ENCODE measurements around the gene SDC4. TPM values are rescaled to one million over a fixed set of nuclear protein-coding genes. Genes with fewer than 3 reads are reported as not detected.

The SDC4 gene, protein sequence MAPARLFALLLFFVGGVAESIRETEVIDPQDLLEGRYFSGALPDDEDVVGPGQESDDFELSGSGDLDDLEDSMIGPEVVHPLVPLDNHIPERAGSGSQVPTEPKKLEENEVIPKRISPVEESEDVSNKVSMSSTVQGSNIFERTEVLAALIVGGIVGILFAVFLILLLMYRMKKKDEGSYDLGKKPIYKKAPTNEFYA
- 98.7 to 125 TPM (median 105 TPM) in 5 replicates for total RNA-seq (2022; extraction: Qiagen RNA extraction)

DNA sequence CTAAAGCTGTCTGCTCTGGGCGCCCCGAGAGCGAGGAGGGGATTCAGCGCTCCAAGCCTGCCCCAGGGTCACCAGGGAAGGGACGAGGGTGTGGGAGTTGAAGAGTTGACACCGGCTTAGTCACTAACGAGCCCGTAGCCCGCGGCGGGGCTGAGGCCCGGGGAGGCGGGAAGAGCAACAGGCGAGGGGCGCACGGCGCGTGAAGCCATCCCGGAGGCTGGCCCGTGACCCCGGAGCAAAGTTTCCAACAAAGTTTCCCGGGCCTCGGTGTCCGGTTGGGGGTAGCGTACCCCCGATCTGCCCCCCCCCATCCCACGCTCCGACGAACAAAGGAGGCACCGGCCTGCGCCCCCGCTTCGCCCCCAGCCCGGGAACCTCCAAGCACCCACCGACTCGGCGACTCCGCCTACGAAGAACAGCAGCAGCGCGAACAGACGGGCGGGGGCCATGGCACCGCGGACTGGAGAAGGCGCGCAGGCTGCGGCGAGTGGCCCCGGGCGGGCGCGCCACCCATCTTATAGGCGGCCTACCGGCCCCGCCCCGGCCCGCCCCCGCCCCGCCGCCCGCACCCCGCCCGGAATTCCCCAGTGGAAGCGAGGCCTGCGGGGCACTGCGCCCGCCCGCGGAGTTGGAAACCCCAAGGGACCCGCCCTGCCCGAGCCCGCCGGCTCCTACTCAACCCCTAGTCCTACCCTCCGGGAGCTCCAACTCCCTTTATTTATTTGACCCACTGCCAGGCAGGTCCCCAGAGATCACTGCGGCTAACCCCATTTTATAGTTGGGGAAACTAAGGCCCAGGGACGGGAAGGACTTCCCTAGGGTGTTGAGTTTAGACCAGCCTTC, at the start of gene SDC4:
TSS of gene SDC4 (minus strand) at position 489 of the 843 bp plus-strand sequence. CDS start at position 449, 40 bp downstream.

DNA sequence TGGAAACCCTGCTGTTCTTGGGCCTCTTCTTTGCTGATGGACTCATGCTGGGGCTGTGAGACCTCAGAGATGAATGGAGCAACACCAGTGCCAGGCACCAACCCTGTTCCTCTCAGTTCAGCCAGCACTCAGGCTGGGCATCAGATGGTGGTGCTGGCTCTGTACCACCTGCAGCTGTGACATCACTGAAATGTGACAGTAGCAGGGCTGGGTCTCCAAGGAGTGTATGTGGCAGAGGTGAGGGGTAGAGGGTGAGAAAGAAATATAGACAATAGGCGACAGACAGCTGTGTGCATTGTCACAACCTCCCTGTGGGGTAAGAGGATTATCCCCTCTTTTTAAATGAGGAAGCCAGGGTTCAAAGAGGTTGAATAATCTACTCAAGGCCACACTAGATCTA, 30.0 kb upstream of the SDC4 start, which contains the start of gene TP53TG5:
TSS of gene TP53TG5 (minus strand) at position 135 of the 400 bp plus-strand sequence. CDS start at position 46, 89 bp downstream.

DNA sequence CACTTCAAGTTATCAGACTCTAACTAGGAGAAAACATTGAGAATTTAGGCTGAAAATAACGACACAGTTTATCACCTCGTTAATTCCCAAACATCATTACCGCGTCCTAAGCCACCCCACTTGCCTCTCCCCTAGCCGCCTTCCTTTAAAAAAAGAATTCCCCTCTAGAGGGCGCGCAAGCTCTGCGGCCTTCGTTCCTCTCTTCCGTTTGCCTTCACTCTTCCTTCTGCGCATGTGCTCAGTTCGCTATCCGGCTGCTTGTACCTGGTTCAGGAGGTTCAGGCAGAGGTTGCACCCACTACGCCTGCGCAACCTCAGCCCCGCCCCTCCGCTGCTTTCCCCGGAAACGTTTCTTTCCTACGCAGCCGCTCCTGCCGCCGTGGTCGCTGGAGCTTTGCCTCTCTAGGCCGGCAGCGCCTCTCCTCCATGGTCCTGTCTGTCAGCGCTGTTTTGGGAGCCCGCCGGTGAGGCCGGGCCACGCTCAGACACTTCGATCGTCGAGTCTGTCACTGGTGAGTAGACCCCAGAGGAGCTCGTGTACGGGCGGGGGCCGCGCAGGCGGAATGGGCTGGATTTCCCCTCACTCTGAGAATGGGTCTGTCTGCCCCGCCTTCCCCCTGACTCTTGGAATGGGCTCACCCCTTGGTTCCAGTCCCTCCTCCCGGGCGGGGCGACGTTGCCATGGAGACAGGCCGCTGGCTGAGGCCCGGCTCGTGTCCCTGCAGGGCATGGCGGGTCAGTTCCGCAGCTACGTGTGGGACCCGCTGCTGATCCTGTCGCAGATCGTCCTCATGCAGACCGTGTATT, 14.8 kb upstream of the SDC4 start, which contains the start of gene SYS1:
TSS of gene SYS1 (plus strand) at position 353 of the 807 bp plus-strand sequence. CDS start at position 729, 376 bp downstream.

DNA sequence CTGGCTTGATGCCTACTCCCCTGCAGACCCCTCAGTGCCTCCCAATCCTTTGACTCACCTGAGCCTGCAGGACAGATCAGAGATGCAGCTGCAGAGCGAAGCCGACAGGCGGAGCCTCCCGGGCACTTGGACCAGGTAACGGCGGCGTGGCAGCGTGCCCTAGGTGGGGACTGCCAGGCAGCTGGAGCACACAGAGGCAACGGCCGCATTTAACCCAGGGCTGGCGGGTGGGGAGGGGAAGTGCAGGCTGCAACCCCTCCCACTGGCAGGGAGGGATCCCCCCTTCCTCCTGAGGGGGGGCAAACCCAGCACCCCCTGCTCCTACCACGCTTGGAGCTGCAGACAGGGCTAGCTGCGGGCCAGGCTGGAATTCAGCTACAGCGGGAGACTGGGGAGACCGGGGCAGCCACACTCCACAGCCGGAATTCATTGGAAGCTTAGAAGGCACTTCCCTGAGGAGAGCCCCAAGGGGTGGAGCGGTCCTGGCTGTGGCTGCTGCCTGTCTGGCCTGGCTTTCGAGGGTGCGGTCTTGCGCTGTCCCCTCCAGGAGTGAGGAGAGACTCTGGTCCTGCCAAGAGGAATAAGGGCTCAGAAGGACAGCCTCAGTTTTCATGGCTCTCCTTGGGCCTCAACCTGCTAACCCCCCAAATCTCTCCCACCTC, 40.0 kb downstream of the SDC4 start, which contains the start of gene MATN4:
TSS of gene MATN4 (minus strand) at position 183 of the 662 bp plus-strand sequence. CDS start 2,717 bp downstream, outside the sequence.

DNA sequence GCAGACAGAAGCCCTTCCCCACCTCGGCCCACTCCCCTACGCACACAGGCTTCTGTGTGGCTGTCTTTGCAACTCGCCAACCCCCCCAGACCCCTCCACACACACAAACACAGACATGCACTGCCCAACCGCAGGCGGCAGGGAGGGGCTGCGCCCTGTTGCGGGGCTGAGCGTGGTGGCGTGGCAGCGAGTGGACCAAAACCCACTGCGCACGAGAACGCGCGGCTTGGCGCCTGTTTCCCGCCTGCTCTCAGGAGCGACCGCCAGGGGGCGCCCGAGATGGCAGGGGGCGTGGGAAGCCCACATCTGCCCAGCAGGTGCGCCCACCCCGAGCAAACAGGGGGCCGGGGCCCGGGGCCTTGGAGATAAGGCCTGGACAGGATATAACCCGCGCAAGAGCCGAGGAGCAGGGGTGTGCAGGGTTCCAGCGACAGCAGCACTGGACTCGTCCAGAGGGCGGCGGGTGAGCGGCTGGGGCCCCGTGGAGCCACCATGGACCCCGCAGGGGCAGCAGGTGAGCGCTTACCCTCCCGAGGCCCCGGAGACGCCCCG, 41.7 kb downstream of the SDC4 start, which contains the start of gene RBPJL:
TSS of gene RBPJL (plus strand) at position 410 of the 552 bp plus-strand sequence. CDS start at position 493, 83 bp downstream.

Other genes starting within 250 kb of the SDC4 start
- not detected in 5 replicates for gene KCNS1, start 247.3 kb downstream of the SDC4 start, total RNA-seq (2022; extraction: Qiagen RNA extraction)
- gene WFDC5, start 233.2 kb downstream of the SDC4 start, total RNA-seq (2022; extraction: Qiagen RNA extraction) = not detected in 5 replicates
- gene WFDC12, start 224.0 kb downstream of the SDC4 start, total RNA-seq (2022; extraction: Qiagen RNA extraction) = not detected in 5 replicates
- gene PI3, start 173.5 kb downstream of the SDC4 start, total RNA-seq (2022; extraction: Qiagen RNA extraction) = 2.3 to 5.0 TPM (median 2.9 TPM) in 5 replicates
- gene SEMG1, start 141.4 kb downstream of the SDC4 start, total RNA-seq (2022; extraction: Qiagen RNA extraction) = not detected in 5 replicates
- not detected in 5 replicates for gene SEMG2, start 127.1 kb downstream of the SDC4 start, total RNA-seq (2022; extraction: Qiagen RNA extraction)
- 8.8 to 15.1 TPM (median 11.1 TPM) in 5 replicates for gene SLPI, start 93.9 kb downstream of the SDC4 start, total RNA-seq (2022; extraction: Qiagen RNA extraction)
- gene RBPJL, start 41.6 kb downstream of the SDC4 start, total RNA-seq (2022; extraction: Qiagen RNA extraction) = not detected in 5 replicates
- gene MATN4, start 40.1 kb downstream of the SDC4 start, total RNA-seq (2022; extraction: Qiagen RNA extraction) = 0.06 to 0.16 TPM (median 0.08 TPM) in 5 replicates
- 29.7 to 33.4 TPM (median 30.1 TPM) in 5 replicates for gene SYS1, start 14.7 kb upstream of the SDC4 start, total RNA-seq (2022; extraction: Qiagen RNA extraction)
- not detected in 5 replicates for gene TP53TG5, start 29.9 kb upstream of the SDC4 start, total RNA-seq (2022; extraction: Qiagen RNA extraction)
- 22.6 to 30.1 TPM (median 25.2 TPM) in 5 replicates for gene DBNDD2, start 59.9 kb upstream of the SDC4 start, total RNA-seq (2022; extraction: Qiagen RNA extraction)
- gene PIGT, start 67.7 kb upstream of the SDC4 start, total RNA-seq (2022; extraction: Qiagen RNA extraction) = 90.4 to 103 TPM (median 99.0 TPM) in 5 replicates
- 0.35 TPM in 1 of 5 replicates, not detected in the others for gene WFDC2, start 121.3 kb upstream of the SDC4 start, total RNA-seq (2022; extraction: Qiagen RNA extraction)
- not detected in 5 replicates for gene SPINT3, start 167.2 kb upstream of the SDC4 start, total RNA-seq (2022; extraction: Qiagen RNA extraction)
- gene WFDC6, start 191.1 kb upstream of the SDC4 start, total RNA-seq (2022; extraction: Qiagen RNA extraction) = not detected in 5 replicates
- gene EPPIN, start 199.0 kb upstream of the SDC4 start, total RNA-seq (2022; extraction: Qiagen RNA extraction) = not detected in 5 replicates
- not detected in 5 replicates for gene WFDC8, start 230.9 kb upstream of the SDC4 start, total RNA-seq (2022; extraction: Qiagen RNA extraction)